GM18868 (cell line): ENCODE data around the gene RABL3.
"Not testable (repeated sequence)": the region's sequence is repeated elsewhere in the genome, so short reads cannot be mapped to it uniquely, and the experiment has no call there.

Experiments
- ATAC-seq: cut with Tn5 transposase; IDR thresholded peaks from one replicate; pipeline ENCODE4 v1.9.1; 2021; ENCODE audit warnings: mild to moderate bottlenecking, moderate library complexity; ENCODE audit not compliant: unreplicated experiment

Gene RABL3

DNA sequence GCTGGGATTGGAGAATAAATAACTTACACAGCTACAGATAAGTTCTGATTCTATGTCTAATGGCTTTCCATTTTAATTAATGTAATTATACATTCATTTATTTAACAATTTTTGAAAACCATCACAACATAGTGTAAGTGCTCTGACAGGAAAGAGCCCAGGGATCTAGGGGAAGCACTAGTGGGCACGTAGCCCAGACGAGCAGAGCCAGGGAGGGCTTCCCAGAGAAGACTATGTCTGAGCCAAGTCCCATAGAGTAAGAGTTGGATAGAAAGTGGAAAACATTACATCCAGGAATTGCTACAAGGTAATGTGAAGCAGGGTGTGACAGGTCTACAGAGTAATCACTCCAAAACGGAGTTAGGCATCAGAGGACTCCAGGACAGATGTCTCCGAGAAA is 57.4 kb downstream of the RABL3 start:
- ATAC-seq: no peak

DNA sequence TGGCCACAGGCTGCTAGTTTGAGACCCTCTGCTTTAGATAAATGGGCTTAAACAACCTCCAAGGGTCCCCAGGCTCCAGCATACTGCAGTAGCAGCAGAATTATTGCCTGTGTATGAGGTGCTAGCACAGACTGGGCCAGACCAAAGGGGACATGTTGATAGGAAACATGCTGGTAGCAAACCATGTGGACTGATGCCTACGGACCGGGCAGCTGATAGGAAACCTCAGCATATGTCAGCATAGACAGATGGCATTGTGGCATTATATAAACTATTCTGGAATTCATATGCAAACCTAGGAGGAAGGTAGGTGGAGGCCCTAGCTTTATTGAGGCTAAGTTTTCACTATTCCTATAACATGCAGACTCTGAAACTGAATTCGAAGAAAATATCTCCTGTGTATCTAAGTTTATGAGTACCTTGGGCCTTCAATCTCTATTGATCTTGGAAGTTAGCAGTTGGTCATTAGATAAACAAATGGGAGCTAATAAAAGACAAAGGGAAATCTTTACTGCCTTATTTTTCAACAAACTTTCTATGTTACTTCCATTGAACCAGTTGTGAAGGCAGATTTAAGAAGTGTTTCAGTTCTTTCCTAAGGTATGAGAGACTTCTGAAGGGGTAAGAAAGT is 58.5 kb downstream of the RABL3 start:
- ATAC-seq: no peak

DNA sequence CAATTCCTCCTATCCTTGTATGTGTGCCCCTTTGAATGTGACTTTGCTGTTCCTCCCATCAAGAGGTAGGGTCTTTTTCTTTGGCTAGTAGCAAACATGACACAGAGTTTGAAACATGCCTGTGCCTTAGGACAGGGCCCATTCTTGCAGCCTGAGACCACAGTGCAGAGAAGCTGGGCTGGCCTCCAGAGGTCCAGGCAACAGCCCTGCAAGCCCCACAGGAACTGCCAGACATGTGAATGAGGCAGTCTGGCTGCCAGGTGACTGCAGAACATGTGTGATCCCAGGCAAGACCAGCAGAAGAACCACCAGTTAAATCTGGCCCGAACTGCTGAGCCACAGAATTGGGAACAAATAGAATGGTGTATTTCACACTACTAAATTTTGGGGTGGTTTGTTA is 59.1 kb downstream of the RABL3 start:
- ATAC-seq: no peak

DNA sequence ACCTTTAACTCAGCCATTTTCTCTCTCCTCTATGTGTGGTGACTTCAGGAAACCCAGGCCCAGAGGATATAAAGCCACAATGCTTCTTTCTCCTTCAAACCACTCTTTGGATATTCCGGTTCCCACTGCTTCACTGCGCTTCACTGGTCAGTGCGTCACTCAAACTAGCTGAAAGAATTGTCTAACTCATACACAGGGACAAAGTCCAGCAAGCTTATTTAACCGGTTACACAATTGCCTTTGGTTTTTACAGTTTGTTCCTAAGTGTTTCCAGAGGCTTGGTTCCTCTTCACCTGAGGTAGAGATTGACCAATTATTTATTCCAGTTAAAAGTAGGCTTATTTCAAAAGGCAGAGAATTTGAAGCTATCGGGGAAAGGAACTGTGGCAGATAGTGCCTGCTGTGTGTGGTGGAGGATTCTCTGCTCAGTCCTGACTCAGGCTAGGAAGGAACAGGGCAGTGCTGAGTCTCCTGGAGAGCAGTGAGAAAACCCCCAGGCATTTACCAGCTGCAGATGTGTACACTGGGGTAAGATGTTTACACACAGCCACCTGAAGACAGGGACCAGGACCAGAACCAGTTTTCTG is 60.1 kb downstream of the RABL3 start, which contains the start of gene HGD:
TSS of gene HGD (minus strand) at position 145 of the 587 bp plus-strand sequence. CDS start at position 17, 128 bp downstream.
- ATAC-seq: no peak

DNA sequence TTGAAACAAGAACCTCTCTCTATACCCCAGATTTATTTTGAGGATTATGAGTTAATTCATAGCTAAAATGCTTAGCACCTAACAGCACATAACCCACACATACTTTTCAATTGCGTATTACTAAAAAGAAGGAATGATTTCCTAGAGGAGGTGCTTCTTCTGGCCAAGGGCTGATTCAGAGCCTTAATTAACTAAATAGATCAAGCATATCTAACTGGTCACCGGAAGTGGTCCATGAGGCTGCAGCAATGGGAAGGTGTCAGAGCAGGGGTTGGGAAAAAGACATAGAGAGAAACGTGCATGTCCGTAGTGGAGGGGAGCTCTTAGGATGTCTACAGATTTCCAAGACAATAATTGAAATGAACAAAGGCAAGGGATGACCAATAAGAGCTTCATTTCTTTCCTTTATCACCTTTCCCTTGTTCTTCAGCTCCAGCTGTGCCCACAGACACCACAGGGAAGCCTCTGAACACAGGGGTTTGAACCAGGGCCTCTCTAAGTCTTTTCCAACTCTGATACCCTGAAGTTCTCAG is 60.7 kb downstream of the RABL3 start:
- no peak for ATAC-seq

DNA sequence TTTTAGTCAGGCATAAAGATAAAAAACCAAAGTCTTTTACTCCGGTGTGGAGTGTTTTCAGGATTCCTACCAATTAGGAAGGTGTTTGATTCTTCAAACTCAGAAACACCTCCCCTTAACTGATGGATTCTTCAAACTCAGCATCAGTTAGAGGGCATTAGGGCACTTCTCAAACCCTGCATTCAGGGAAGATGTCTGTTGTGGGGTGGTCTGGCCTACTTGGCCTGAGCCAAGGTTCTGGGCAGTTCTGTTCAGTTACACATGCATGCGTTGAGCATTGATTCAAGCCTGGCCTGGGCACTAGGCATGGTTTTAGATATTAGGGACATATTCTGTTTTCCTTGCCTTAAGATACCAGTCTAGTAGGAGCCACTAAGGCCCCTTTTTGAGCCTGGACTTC is 61.3 kb downstream of the RABL3 start:
- ATAC-seq: no peak

DNA sequence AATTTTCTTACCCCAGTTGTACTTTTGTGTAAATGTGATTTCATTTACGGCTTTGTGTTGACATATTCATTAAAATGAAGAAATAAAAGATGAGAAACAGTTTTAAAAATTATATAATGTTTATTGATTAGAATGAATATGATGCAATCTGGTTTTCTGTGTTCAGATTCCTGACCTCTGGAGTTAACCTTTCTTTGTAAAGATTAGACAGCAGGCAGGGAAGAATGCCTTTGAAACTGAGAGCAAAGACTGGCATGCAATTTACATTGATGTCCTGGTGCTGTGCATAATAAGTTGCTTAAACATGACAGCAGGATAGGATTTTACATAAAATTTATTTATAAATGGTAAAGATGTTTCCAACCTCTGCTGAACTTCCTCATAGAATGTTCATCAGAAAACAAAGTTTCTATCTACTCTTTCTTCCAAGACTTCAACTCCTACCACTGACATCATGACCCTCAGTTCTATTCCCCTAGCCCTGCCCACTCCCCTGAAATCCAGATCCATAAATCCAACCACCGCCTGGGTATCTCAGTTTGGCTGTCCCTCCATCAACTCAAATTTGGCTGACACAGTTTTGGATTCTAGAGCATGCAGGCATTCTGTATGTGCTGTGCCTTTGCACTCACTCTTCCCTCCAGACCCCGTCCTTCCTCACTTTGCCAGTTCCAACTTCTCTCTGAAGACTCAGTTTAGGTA is 62.0 kb downstream of the RABL3 start:
- no peak for ATAC-seq

DNA sequence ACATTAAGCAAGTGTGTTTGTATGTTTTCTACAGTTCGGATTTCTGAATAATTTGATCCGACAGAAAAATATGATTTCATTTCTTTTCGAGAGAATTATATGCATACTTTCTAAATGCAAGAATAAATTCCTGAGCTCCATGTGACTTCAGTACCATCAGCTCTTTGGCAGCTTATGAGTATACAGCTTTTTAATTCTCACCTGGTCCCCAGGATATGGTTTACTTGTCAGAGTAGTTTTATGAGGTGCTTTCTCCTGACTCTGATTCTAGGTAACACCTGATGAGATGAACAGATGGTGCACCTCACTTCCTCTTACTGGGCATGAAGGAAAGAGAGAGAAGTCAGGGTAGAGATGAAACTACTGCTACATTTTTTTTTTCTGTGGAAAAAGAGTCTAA is 63.3 kb downstream of the RABL3 start:
- ATAC-seq: peak; percentile 58

DNA sequence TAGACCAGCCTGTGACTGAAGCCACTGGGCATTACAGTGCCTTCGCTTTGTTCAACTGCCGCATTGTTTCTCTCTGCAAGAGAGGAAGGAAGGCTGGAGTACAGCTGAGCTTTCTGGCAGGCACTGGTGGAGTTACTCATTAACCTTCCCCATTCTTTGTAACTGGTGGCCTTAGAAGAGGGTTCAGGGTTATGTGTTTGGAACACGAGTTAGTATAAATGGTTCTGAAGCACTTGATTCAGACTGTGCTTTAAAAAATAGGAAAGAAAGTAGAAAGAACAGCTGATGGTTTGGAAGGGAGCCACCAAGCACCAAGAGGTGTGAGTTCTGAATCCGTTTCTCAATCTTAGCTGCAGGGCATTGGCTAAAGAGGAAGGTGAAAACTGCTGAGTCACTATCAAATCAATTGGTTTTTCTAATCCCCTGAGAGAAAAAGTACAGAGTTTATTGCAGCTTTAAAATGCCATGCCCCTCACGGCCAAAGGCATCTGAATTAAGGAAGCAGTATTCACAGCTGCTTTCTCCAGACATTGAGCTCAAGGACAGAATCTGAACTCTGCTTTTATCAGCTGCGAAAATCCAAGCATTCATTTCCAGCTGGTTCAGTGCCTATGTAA is 63.9 kb downstream of the RABL3 start:
- ATAC-seq: peak; percentile 56

DNA sequence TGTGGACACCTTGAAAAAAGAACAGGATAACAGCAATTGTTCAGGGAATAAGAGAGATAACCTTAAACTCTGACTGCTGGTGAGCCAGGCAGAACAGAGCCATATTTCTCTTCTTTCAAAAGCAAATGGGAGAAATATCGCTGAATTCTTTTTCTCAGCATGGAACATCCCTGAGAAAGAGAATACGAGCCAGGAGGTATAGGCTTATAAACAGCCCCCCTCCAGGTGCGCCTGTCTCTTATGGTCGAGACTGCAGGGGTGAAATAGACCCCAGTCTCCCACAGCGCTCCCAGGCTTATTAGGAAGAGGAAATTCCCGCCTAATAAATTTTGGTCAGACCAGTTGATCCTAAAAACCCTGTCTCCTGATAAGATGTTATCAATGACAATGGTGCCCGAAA is 65.1 kb downstream of the RABL3 start:
- not testable (repeated sequence) for ATAC-seq

DNA sequence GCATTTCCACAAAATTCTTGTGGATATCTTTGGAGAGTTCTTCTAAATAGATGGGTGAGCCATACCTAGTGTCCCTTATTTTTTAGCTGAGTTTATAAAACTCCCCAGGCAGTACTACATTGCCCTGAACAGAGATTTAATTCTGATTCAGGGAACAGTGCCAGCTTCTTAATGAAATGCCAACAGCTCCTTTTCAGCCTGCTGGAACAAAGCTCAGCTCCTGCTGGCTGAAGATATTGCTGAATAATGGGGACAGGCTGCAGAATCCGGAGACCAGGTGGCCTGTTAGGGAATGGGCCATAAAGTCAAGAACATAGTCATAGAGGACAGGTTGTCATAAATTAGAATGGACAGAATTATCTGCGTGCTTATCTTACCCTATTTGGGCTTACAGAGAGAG is 69.2 kb downstream of the RABL3 start:
- ATAC-seq: no peak

DNA sequence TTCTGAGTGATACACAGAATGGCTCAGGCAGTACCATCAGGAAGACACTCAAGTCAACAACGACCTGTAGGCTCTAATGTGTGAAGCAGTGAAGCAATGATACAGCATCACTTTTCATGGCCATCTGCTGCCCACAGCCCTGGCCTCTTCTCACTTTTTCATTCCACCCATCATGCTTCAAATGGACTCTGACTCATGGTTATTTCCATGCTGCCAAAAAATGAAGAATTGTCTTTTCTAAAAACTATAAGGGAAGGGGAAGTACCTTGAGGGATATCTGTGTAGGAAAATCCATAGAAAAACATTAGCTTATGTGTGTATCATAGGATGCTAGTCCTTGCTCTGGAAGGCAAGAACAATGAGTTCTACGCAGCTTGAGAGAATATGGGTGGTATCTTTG is 71.7 kb downstream of the RABL3 start:
- ATAC-seq: no peak

DNA sequence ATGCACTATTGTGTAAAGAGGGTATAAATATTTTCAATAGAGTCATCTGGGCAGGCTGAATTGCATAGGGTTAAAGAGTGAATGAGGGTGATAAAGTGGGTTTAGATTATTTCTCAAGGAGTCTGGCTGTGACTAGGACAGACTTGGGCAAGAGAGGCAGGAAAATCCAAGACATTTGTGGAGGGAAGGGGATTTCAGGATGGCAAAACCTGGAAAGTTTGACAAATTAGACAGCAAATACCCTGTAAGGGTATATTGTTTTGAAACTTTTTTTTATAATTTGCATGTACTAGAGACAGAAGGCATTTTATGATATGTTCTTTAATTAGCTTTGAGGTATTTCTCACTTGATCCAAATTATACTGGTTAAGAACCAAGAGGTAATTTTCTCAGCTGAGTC is 77.4 kb downstream of the RABL3 start:
- ATAC-seq: no peak

DNA sequence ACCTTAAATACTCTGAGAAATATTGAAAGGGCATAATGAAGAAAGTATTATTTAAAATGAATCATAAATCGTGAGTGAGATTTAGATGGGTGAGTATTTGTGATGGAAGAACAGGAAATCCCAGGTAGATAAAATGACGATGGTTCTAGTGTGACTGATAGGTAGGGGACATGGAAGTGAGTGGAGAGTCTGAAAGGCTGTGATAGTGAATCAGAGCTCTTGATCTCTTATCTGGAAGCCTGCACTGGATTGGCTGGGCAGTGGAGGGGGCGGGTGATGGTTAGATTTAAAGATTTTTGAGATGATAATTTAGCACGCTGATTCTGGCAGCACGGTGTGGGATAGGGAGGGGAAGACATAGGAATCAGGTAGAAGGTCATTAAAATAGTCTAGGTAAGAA is 80.4 kb downstream of the RABL3 start:
- ATAC-seq: no peak

DNA sequence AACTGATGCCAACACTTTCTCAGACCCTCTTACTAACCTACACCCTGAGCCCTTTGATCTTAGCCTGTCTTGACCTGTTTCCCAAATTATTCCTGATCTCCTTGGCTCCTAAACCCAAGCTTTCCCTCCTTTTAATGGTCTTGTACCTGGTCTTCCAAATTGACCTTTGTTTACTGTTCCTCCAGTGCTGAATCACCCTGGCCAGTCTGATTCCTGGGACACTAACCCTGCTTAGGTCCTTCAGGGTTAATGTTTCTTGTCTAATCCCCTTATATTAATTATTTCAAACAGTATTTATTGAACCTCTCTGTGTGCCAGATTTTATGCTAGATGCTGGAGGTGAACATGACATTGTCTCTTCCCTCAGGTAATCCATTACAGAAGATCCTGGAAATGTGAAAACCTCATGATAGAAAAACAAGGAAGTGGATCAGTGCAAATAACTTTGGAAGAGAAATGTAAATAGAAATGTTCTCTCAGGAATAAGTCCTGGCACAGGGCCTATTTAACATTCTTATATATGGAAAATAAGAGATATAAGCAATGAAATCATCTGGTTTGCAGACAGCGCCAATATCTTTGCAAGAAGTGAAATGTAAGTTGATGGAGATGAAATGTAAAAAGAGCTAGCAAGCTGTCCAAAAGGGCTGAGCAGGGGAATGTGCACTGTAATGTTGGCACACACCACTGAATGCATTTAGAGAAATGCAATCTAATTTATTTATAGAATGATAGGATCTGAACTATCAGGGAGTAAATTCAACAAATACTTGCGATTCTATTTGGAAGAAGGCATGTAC is 81.0 kb downstream of the RABL3 start:
- ATAC-seq: no peak

DNA sequence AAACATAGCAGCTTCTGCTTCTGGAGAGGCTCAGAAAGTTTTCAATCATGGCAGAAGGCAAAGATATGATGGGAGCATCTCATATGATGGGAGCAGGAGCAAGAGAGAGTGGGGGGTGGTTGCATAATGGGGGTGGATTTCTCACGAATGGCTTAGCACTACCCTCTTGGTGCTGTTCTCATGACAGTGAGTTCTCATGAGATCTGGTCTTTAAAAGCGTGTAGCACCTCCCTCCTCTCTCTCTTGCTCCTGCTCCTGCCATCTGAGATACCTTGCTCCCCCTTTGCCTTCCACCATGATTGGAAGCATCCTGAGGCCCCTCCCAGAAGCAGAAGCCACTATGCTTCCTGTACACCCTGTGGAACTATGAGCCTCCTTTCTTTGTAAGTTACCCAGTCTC is 82.5 kb downstream of the RABL3 start:
- ATAC-seq: no peak

DNA sequence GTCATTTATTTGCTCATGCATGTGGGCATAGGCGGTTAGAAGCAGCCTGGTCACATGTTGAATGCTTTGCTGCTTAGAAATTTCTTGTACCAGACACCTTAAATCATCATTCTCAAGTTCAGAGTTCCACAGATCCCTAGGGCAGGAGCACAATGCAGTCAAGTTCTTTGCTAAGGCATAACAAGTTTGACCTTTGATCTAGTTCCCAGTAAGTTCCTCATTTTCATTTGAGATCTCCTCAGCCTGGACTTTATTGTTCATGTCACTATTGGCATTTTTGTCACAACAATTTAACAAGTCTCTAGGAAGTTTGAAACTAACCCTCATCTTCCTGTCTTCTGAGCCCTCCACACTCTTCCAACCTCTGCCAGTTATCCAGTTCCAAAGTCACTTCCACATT is 83.0 kb downstream of the RABL3 start:
- no peak for ATAC-seq

DNA sequence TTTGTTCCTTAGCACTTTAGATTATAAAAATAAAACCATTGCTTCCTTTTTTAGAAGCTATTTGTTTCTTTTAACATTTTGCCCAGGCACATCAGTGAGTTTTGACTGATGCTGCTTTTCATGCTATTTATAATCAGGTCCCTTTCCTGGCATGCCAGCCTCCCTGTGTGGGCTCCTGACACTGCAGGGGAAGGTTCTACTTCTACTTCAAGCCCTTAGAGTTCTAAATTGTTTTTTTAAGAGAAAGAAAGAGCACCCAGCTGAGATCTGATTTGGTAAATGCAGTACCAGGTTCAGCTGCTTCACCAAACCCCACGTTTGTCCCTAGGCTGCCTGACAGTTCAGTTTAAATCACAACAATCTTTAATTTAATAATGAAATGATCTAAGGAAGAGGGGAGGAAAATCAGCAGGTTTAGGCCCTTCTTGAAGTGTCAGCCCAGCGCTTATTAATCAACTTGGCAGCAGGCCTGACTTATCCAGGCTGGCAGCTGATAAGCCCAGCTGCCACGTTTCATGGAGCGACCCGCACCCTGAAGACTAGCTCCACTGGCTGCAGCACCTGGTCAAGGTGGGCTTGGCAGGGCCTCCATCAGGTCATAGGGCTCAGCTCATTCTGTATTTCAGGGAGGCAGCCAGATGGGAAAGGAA is 89.3 kb downstream of the RABL3 start:
- no peak for ATAC-seq

DNA sequence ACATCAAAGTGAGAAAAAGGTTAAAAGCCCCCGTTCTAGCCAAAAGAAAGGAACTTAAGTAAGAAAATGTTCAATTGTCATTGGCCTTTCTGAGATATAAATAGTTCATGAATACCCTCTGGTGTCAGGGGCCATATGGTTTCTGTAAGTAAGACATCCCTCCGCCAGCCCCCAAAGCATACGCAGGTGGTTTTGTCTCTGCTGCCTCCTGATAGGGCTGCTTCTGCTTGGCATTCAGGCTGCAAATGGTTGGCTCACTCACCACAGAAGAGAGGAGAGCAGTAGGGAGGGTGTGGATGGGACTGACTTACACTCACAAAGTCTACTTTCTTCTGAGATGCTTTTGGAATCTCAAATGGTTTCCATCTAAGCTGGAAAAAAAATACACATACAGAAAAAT is 90.0 kb downstream of the RABL3 start:
- ATAC-seq: no peak

DNA sequence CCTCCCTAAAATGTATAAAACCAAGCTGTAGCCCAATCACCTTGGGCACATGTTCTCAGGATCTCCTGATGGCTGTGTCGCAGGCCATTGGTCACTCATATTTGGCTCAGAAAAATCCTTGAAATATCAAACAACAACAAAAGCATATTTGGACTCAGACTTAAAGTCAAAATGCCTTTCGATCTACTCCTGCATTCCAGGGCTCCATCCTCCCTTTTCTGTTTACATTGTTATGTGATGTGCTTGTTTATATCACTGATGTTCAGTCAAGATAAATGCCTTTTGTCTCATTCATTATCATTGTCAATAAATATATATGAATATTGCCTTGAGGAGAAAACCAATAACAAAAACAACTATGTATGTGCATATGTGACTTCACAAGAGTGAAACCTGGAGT is 92.0 kb downstream of the RABL3 start:
- no peak for ATAC-seq
